Heart right ventricle (tissue), 16 donors: ENCODE data around the gene SMAD1. TPM values are rescaled to one million over a fixed set of nuclear protein-coding genes. Genes with fewer than 3 reads are reported as not detected.
A peak's percentile ranks its signal among the peaks of the same experiment; 100 is the strongest.
"Not testable (repeated sequence)": the region's sequence is repeated elsewhere in the genome, so short reads cannot be mapped to it uniquely, and the experiment has no call there.

Experiments used
- ATAC-seq, 8 donors: fragments of 200-7000 bp; cut with Tn5 transposase; one replicate each; pipeline ENCODE4 v1.9.1; 2020; ENCODE audit warnings: mild to moderate bottlenecking in 8 of 8, moderate library complexity in 8 of 8, moderate number of reproducible peaks in 1 of 8
- DNase-seq, 2 donors: peaks; one replicate each; pipeline ENCODE4 v3.0.0-alpha.2; 2020
- H3K27ac ChIP-seq, 10 donors: fragments of 200-600 bp; sonication (generic) in 2 of 10; one replicate each; pipeline versions ENCODE4 v1.5.0 to v1.8.0; 2020 to 2022; ENCODE audit warnings: mild to moderate bottlenecking in 3 of 10
- H3K27me3 ChIP-seq, 7 donors: fragments of 200-600 bp; one replicate each; pipeline ENCODE4 v1.8.0; 2021 to 2022; ENCODE audit warnings: mild to moderate bottlenecking in 2 of 7
- H3K36me3 ChIP-seq, 9 donors: fragments of 200-600 bp; sonication (generic) in 1 of 9; one replicate each; pipeline versions ENCODE4 v1.5.0 to v1.8.0; 2020 to 2022; ENCODE audit warnings: mild to moderate bottlenecking in 2 of 9
- H3K4me1 ChIP-seq, 9 donors: fragments of 200-600 bp; sonication (generic) in 1 of 9; one replicate each; pipeline versions ENCODE4 v1.5.0 to v1.8.0; 2020 to 2022; ENCODE audit warnings: mild to moderate bottlenecking in 4 of 9
- H3K4me3 ChIP-seq, 10 donors: fragments of 200-600 bp; sonication (generic) in 2 of 10; one replicate each; pipeline versions ENCODE4 v1.5.0 to v1.8.0; 2020 to 2022; ENCODE audit warnings: mild to moderate bottlenecking in 7 of 10, moderate library complexity in 2 of 10
- H3K9me3 ChIP-seq, 11 donors: fragments of 200-600 bp in 10 of 11; sonication (generic) in 2 of 11; one replicate each; pipeline versions ENCODE4 v1.5.0 to v1.8.0; 2013 to 2022; ENCODE audit warnings: mild to moderate bottlenecking in 2 of 11, control low read depth in 1 of 11, moderate library complexity in 1 of 11
- CTCF ChIP-seq, 9 donors: fragments of 200-600 bp; sonication (generic) in 2 of 9; IDR thresholded peaks; one replicate each; pipeline versions ENCODE4 v1.5.0 to v1.8.0; 2021 to 2022; ENCODE audit warnings: antibody characterized with exemption in 9 of 9, mild to moderate bottlenecking in 5 of 9, moderate library complexity in 1 of 9
- WGBS, 2 donors: extraction: QIAGEN DNeasy Blood & Tissue Kit; methylation state at CpG; one replicate each; pipeline ENCODE4 v1.1.7; 2013; ENCODE audit warnings: inconsistent platforms in 1 of 2; 5-methylcytosine and 5-hydroxymethylcytosine counted together
- intact Hi-C, 10 donors: fragments of 100-400 bp; cut with DNase I; formaldehyde crosslinking; loops; one replicate each; pipeline versions ENCODE4 v1.11.1 to v1.14.2; 2022
- polyA plus RNA-seq, 2 donors: library from polyadenylated mRNA; stranded (reverse); fragments of 200-250 nt; gene quantifications; one replicate each; pipeline ENCODE4 v1.2.3, GENCODE V29; 2013
- total RNA-seq, 10 donors: library from RNA; stranded (reverse); fragmentation: NEBNext Ultra II Directional in 3 of 10; extraction: Animal tissue kit (Norgen Biotek cat#: 25700) in 3 of 10; gene quantifications; one replicate each; pipeline versions ENCODE4 v1.2.1 to v1.2.4, GENCODE V29; 2021 to 2023
- donor health status: Arrhythmogenic right ventricular cardiomyopathy.
- donor health status: ischemic (EF 13 %, LVEDD 7.1; RV severe dilation, severe dysfunction).
- donor health status: healthy with polysubstance abuse.
- donor health status: DM: no; HTN: yes; CAD: no.
- donor health status: DM: no; HTN: no; CAD: no.
- donor health status: ischemic (EF 25% LVEDD 6.9; RV normal size, moderate dysfunction).
- donor health status: ischemic (EF 25% LVEDD 5.7; RV mildly dilated, moderate dysfunction).
- donor health status: healthy.
- donor health status: DM: yes; HTN: yes; CAD: no.
- donor health status: Ischemic cardiomyopathy.
- donor health status: ischemic (EF 35%, LVEDD 5.7; RV mildly dilated, moderate dysfunction).
- donor health status: nonischemic (EF 11% LVEDD 7.7; RV severe dilation, severe dysfunction).
- donor health status: DM: yes; HTN: yes; CAD: no.
- donor health status: PGD.
- donor health status: ischemic (EF 29% LVEDD 5.4; RV normal size, mild dysfunction).
- donor health status: nonischemic (EF 23%, LVEDD 6.1; RV moderate dilation, normal function).

Gene SMAD1
- total and polyA plus RNA-seq, 12 donors = 2.6 to 19.4 (median 14.8) TPM

GRCh38 chr4:145531859-145532258, 50.2 kb downstream of the SMAD1 start:
- H3K27me3 ChIP-seq = no peaks in the 10 kb centered on the region
- peak overlapping the region in 1 of 10 donors; percentile 28 for H3K27ac ChIP-seq
- no peak overlapping the region for H3K4me3 ChIP-seq
- no peak for ATAC-seq
- no peak for TF ChIP-seq CTCF (IDR thresholded peaks at IDR 0.05)
- DNase-seq = no peak
- H3K9me3 ChIP-seq = no peaks in the 10 kb centered on the region
- peaks cover 0 to 63% (median 32%) of the 10 kb centered on the region in 9 donors for H3K4me1 ChIP-seq
- H3K36me3 ChIP-seq = peaks cover 0 to 8% (median 0%) of the 10 kb centered on the region in 9 donors
- 55 to 69% methylated on average over 5 of the region's 5 CpGs for WGBS, 2 donors
- intact Hi-C loops = loop anchor here in 1 of 10 donors (10.0 kb wide), 1 partner anchor 47 kb away; the partner anchor contains the start of gene SMAD1

- ATAC-seq = no peak
- H3K4me1 ChIP-seq = peaks cover 0 to 70% (median 36%) of the 10 kb centered on the region in 9 donors
- no peak overlapping the region for H3K4me3 ChIP-seq
- H3K9me3 ChIP-seq = no peaks in the 10 kb centered on the region
- no peaks in the 10 kb centered on the region for H3K27me3 ChIP-seq
- DNase-seq = no peak
- no peak for TF ChIP-seq CTCF (IDR thresholded peaks at IDR 0.05)
- peak overlapping the region in 1 of 10 donors; percentile 28 for H3K27ac ChIP-seq
- intact Hi-C loops = loop anchor here in 1 of 10 donors (10.0 kb wide), 1 partner anchor 48 kb away; the partner anchor contains the start of gene SMAD1
- 82% methylated on average over 4 of the region's 4 CpGs for WGBS, 2 donors
- peaks cover 0 to 8% (median 0%) of the 10 kb centered on the region in 9 donors for H3K36me3 ChIP-seq
These were observed 51.3 kb downstream of the SMAD1 start for GRCh38 chr4:145533001-145533400.

- WGBS, 2 donors = 96 to 99% methylated on average over 3 of the region's 3 CpGs
- intact Hi-C loops = loop anchor here in 1 of 10 donors (10.0 kb wide), 1 partner anchor 49 kb away; the partner anchor contains the start of gene SMAD1
- DNase-seq, H3K36me3 ChIP-seq, ATAC-seq, H3K9me3 ChIP-seq, H3K4me3 ChIP-seq, H3K27me3 ChIP-seq, H3K27ac ChIP-seq: not testable (repeated sequence)
- H3K4me1 ChIP-seq = peaks cover 0 to 70% (median 40%) of the 10 kb centered on the region in 9 donors
These were observed 51.8 kb downstream of the SMAD1 start for GRCh38 chr4:145533415-145533814.

GRCh38 chr4:145533961-145534360, 52.3 kb downstream of the SMAD1 start:
- ATAC-seq (no peak), DNase-seq (no peak)
- Histone ChIP-seq H3K9me3 (no peaks in the 10 kb centered on the region), H3K27ac (no peak overlapping the region), H3K4me1 (peaks cover 0 to 72% (median 42%) of the 10 kb centered on the region in 9 donors), H3K4me3 (no peak overlapping the region), H3K36me3 (no peaks in the 10 kb centered on the region), H3K27me3 (no peaks in the 10 kb centered on the region)
- intact Hi-C loops = loop anchor here in 1 of 10 donors (10.0 kb wide), 1 partner anchor 49 kb away; the partner anchor contains the start of gene SMAD1
- 94 to 97% methylated on average over 1 of the region's 1 CpG for WGBS, 2 donors
- TF ChIP-seq CTCF (IDR thresholded peaks at IDR 0.05) = no peak

GRCh38 chr4:145535202-145535601, 53.5 kb downstream of the SMAD1 start:
- Histone ChIP-seq H3K9me3 (no peaks in the 10 kb centered on the region), H3K27me3 (no peaks in the 10 kb centered on the region), H3K4me3 (no peak overlapping the region), H3K36me3 (peaks cover 0 to 5% (median 0%) of the 10 kb centered on the region in 9 donors), H3K4me1 (peaks cover 0 to 72% (median 46%) of the 10 kb centered on the region in 9 donors), H3K27ac (no peak overlapping the region)
- intact Hi-C loops = loop anchor here in 1 of 10 donors (10.0 kb wide), 1 partner anchor 50 kb away; the partner anchor contains the start of gene SMAD1
- ATAC-seq (no peak), DNase-seq (no peak)
- 97 to 100% methylated on average over 1 of the region's 1 CpG for WGBS, 2 donors
- no peak for TF ChIP-seq CTCF (IDR thresholded peaks at IDR 0.05)
